Myocyte (in vitro differentiated cells): ENCODE results near the gene BCAS1. TPM values are rescaled to one million over a fixed set of nuclear protein-coding genes. Genes with fewer than 3 reads are reported as not detected.

Experiments
- DNase-seq: peaks from one replicate; pipeline ENCODE4 v3.0.0-alpha.2; 2012; ENCODE audit warnings: low read depth
- total RNA-seq: library from RNA; depleted of rRNA; stranded (reverse); fragments of >200 nt; gene quantifications from 2 replicates; pipeline ENCODE4 v1.2.3, GENCODE V29; 2014

BCAS1 gene
- total RNA-seq, 1 donor from 2014 or later: 5.0 TPM

DNA sequence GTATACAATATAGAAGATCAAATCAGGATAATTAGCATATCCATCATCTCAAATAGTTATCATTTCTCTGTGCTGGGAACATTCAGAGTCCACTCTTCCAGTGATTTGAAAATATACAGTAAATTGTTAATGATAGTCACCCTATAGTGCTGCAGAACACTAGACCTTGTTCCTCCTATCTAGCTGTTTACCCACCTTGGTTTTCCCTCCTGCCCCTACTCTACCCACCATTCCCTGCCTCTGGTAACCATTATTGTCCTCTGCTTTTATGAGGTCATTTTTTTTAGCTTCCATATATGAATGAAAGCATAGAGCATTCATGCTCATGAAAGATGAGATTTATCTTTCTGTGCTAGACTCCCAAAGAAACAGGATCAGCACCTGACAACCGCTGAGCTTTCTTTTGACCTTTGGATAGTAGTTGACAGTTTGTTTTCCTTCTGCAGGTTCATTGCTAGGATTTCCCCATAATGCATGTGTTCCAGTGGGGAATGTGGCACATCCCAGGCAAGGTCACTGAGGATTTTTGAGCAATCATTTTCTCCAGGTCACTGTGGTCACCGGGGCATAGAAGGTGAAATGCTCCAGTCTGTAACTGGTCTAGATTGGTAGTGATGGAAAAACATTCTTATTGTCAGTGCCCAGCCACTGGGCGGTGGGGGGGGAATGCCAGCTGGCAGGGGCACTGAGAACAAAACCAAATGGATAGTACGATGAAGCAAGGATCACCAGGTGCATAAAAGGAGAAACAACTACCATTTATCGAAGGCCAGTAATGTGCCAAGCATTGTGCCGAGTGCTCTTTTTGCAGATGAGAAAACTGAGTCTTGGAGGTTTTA is 33.6 kb upstream of the BCAS1 start:
- no peak for DNase-seq

DNA sequence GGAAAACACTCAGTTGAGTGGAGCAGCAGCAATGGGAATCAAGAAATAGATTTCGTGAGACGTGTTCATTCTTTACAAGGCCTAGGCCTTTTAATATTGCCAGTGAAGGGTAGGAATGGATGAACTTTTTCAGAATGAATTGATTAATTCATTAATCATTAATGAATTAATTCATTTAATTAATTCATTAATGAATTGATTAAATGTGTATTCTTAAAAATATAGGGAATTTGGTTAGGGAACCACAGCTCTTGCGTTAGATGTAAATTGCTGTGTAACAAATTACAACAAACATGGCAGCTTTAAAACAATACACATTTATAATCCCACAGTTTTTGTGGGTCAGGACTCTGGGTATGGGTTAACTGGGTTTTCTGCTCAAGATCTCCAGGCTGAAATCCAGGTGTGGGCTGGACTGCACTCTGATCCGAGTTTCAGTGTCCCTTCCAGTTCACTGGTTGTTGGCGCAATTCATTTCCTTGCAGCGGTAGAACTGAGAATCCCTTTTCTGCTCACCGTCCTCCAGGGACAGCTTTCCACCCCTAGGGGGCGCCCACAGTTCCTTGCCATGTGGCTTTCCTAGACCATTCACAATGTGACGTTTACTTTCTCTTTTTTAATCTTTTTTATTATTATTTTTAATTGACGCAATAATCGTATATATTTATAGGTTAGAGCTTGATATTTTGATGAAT is 32.8 kb upstream of the BCAS1 start:
- DNase-seq: peak; percentile 68

DNA sequence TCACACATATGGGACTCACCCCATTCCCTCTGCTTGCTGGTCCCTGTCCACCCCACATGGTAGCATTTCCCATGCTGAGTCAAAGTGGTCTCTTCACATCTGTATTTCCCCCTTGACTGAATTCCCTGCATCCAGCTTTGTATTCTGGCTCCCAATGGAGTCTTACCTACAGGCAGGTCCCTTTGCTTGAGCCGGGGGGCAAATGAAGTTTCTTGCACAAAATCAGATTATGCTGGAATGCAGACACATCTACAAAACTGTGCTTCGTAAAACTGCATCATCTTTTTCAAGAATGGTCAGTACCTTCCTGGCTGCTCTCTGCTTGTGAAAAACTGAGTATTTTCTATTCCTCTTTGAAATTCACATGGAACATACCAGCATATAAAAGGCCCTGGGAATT is 32.1 kb upstream of the BCAS1 start:
- no peak for DNase-seq

DNA sequence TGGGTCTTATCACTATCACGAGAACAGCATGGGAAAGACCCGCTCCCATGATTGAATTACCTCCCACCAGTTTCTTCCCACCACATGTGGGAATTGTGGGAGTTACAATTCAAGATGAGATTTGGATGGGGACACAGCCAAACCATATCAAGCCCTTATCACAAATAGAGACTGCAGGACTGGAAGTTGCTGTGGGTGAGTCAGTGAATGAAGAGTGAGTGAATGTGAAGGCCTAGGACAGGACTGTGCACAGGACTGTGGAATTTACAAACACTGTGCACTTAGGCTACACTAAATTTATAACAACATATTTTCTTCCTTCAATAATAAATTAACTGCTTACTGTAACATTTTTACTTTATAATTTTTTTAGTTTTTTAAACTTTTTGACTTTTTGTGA is 30.2 kb upstream of the BCAS1 start:
- DNase-seq: no peak

DNA sequence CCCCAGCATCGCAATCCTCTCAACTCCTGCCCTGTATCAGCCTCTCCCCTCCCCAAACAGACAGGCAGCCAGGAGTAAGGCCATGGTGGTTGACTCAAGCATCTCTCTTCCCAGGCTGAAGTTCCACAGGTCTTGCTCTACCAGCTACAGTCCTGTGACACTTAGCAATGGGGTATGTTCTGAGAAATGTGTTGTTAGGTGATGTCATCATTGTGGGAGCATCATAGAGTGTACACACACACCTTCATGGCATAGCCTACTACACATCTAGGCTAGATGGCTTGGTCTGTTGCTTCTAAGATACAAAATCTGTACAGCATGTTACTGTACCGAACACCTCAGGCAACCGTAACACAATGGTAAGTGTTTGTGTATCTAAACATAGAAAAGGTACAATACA is 29.5 kb upstream of the BCAS1 start:
- DNase-seq: no peak

DNA sequence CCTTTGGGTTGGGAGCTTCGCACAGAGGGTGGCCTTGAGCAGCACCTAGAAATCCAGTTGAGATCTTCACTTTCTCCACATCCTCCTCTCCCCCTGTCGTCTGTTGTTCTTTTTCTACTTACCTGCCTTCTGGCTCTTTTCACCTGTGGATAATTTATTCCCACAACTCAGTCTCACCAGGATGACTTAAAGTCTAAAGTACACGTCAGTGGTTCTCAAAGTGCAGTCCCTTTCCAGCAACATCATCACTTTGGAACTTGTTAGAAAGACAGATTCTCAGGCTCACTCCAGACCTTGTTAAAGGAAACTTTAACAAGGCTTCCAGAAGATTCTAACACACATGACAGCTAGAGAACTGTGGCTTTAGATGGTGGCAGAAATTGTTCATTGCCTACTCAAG is 27.7 kb upstream of the BCAS1 start:
- no peak for DNase-seq

DNA sequence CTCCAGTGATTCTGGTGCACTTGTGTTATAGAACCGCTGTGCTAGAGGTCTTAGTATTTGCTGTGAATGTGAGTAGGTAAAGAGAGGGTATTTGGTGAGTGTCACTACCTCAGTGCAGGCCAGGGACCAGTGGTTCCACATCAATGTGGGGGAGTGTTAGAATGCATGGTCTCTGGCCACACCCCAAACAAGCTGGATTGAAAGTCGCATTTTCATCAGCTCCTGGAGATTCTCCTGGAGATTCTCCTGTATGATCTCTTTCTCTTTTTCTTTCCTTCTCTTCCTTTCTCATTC is 26.8 kb upstream of the BCAS1 start:
- no peak for DNase-seq

DNA sequence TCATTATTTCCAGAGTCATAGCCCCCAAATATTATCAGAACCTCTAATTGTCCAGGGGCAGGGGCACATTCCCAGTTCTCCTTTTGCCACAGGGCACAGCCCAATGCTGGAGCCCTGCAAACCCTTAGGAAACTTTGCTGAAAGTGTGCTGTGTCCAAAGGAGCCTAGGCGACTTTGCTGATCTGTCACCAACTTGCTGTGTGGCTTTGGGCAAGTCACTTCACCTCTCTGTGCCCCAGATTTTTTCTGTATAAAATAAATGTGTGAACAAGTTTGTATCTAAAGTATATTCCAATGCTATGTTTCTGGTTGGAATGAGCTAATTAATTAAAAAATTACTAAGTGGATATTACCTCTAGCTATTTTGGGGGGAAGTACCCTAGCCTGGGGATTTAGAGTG is 25.4 kb upstream of the BCAS1 start:
- DNase-seq: no peak

DNA sequence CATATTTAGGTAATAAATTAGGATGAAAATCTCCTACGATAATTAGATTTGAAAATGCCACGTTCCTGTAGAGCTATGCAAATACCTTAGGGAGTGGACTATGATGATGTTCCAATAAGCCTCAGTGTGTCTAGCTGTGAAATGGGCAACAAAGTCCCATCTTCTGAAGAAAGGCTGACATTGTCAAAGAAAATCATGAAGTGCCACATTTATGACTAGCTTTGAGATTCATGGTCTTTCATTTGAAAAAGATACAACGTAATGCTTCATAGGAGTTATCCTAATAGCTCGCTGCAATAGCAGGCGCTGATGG is 23.8 kb upstream of the BCAS1 start:
- DNase-seq: no peak

DNA sequence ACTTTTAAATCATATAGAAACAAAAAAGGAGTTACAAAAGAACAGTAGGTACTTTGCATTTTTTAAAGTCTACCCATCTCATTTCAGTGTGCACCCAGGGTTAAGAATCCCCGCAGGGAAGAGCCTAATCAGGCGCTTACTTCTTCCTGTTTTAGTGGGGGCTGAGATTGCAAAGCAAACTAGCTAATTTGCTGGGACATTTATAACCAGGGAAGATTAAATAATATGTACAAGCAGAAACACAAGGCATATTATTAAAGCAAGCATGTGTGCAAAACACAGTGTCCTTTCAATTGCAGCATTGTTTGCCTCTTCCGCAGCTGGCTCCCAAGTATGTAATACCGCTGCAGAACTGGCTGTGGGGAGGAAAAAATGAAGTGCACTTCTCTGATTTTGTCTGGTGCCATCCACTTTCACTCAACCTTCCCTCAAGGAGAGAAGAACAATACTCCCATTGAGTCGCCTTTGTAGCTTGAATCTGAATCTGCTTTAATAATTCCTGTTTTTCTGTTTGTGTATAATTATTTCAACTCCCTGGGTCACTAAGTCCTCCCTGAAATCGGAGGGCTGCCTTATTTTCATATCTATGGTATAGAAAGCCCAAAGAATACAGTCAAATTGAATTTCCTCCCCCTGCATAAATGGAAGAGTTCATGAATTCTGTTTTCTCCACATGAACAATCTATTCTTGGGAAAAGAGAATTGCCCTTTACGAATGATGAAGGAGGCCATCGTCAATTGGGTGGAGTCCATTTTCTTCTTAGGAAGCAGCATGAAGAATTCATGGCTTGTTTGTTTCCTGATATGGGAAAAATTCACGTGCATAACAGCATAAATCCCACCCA is 23.3 kb upstream of the BCAS1 start:
- DNase-seq: no peak

DNA sequence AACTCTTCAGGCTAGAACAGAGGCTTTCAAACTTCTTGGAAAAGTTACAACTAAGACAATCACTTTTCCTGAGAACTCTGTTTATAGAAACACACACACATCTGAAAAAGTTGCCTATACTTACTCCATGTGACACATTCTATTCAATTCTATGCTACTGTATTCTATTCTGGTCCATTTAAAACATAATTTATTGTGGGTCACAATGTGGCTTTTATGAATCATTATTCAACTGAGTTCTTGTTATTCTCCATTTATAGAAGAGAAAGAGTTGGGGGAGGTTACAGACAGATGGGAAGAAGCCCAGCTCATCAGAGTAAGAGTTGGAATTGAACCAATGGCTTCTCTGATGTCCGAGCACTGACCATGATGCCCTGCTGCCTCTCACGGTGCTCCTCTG is 21.6 kb upstream of the BCAS1 start:
- peak; percentile 10 for DNase-seq

DNA sequence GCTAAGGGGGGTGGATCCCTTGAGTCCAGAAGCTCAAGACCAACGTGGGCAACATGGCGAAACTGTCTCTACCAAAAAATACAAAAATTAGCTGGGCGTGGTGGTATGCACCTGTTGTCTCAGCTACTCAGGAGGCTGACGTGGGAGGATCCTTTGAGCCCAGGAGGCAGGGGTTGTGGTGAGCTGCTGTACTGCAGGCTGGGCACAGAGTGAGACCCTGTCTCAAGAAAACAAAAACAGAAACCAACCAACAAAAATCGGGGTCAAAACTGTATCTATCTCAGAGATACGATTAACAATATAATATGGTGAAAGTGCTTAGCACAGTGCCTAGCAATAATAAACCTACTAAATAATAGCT is 20.7 kb upstream of the BCAS1 start:
- no peak for DNase-seq

DNA sequence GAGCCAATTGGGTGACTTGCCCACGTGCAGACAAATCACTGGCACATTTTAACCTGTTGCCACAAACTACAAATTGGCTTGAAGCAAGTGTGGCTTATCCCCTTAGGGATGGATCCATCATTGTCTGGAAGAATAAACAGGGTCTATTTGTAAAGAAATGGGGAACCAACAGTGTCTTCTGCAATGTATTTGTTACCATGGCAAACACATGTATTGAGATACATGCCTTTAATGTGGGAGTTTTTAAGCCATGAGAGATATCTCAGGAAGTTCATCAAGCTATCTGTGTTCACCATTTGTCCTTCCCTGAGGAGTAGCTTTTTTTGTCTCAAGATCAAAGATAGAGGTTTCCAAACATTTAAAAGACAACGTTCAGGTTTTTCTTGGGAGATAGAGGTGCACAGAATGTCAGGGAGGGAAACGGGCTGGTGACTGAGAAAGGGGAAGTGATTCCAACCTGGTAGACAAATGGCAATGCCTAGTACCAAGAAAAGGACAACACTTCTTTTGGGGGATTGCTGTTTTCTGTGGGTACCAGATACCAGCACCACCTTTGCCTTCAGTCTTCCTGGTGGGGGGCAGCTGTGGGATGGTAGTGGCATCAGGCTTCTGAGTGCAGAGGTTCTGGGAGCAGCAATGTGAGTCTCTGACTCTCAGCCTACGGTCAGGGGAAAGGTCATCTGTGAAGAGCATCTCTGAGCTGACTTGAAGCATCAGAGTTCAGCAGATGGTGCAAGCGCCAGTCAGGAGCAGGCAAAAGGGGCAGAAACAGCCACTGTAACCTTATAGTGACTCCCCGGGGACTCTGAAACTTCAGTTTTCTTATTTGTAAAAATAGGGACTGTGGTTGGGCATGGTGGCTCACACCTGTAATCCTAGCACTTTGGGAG is 20.1 kb upstream of the BCAS1 start:
- DNase-seq: no peak

DNA sequence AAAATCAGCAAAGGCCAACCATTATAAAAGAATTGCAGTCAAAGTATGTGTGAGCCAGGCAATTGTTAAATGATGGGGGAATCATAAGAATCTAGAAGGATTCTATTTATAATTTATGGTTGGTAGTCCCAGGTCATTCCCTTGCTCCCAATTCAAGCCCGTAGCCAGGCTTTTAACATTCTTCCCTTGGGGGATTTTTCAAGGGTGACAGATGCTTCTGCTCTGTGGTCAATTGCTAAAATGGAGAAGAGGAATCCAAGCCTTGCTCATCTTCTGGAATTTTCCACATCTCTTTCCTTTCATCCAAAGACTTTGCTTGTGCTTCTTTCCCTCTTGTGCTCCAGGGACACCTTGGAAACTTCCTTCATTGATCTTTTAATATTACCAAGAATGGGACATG is 18.0 kb upstream of the BCAS1 start:
- peak; percentile 84 for DNase-seq

DNA sequence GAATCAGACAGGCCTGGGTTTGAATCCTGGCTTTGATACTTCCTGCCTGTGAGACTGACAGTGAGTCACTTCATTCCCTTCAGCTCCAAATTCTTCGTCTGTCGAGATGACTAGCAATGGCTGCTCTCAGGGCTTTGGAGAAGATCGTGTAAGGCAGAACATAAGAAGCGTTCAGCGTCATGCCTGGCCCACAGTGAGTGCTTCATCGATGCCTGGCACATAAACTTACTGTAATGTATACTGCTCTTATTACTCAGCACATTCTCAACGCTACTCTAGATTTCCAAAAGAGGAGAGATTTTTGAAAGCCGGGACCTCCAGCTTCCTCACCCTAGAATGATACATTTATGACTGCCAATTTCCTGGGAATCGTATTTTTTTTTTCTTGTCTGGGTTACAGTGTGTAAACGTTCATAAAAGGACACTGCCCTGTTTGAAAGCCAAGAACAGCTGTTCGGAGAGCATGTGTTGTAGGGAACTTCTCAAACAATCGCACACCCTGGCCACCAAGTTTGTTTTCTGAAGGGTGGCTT is 16.2 kb upstream of the BCAS1 start:
- peak; percentile 88 for DNase-seq

DNA sequence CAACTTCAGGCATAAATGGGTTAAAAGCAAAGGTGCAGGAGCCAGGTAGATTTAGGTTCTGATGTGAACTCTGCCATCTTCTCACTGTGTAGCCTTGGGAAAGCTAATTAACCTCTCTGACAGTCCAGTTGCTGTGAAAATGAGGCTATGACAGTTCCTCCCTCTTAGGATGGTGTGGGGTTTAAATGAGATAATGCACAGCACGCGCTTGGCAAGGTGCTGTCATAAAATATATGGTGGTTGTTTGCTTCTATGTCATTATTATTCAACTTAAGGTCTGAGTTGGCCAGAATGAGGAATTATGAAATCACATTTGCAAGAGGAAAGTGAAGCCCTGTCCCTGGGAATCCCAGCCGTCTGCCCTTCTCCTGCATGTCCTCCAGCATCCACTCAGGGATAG is 15.5 kb upstream of the BCAS1 start:
- no peak for DNase-seq

DNA sequence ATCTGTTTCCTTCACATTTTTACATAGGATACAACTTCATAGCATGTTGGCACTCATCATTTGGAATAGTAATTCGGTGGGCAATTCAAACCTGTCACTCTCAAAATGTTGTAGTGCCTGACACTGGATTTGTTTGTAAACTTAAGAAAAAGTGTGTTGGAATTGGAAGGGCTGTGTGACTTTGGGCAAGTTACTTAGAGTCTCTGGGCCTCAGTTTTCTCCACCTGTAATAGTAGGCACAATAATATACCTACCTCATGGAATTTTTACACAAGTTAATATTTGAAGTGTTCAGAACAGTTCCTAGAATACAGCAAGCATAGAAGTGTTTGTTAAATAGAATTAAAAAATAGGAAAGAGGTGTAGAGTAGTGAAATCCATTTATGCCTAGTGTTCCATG is 15.0 kb upstream of the BCAS1 start:
- DNase-seq: no peak

DNA sequence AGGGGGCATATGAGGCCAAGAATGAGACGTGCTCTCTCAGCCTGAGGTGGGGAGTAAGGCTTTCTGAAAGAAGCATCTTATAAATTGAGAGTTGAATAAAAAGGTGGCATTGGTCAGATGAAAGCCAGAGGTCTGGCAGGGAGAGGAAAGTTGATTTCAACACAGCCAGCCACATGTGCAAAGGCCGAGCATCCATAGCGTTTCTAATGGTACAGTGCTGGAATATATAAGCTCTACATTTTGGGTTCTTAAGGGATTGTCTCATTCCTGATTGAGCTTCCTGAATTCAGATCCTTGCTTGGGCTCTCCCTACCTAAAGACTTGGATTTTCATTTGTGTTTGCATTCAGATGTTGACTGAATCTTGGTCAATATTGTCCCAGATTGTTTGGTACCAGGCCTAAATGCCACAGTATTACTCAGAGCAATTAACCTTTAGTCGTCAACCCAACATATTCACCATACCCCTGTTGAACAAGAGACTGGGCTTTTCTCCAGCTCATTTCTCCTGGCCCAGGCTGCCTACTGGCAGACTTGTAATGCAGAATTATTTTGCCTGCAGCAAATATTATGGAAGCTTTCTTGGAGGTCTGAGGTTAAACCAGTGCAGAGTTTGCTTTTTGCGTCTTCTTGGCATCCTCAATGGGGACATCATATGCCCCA is 14.5 kb upstream of the BCAS1 start:
- no peak for DNase-seq

DNA sequence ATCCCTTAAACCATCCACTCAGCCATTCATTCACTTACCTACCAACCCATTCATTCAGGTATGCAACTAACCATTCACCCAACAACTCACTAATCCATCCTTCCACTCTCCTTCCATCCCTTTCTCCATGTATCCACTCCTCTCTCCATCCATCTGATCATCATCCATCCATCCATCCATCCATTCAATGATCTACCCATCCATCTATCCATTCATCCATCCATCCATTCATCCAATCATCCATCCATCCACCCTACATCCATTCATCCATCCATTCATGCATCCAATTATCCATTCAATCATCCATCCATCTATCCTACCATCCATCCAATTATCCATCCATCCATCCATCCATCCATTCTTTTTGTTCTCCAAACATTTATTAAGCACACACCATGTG is 13.8 kb upstream of the BCAS1 start:
- DNase-seq: no peak

DNA sequence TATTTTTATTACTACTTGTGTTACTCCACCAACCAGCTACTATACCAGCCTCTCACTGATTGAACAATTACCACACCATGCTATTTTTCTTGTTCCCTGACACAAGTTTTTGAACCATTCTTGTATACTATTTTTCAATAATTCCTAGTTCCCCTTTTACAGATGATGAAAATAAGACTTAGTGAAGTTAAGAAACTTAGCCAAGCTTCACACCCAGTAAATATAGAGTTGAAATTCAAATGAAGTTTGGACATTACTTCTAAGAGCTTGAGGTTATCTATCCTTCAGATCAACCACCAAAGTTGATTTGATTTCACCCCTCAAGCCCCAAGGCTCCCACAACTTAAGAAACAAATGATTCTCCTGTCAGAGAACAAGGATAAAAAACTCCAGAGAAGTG is 13.1 kb upstream of the BCAS1 start:
- DNase-seq: no peak

DNA sequence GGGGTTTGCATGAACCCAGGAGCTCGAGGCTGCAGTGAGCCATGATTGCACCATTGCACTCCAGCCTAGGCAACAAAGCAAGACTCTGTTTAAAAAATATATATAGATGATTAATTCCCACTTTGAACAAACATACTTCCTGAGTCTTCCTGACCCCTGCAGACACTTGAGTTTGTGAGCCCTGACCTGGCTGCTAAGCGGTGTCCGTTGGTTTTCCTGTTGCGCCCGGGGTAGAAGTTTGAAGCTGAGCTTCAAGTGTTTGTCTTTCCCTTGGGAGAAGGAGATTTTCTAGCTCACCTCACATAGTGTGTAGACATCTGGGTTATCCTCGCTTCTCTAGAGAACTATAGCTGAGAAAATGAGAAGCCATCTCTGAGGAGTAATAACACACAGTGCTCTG is 11.7 kb upstream of the BCAS1 start:
- DNase-seq: no peak
